Peyer's patch (tissue), 4 donors: Measurements from ENCODE around the gene ANKRD11.
"Not testable (repeated sequence)": the region's sequence is repeated elsewhere in the genome, so short reads cannot be mapped to it uniquely, and the experiment has no call there.

Source experiments
- POLR2A ChIP-seq, 2 donors: fragments of 450-650 bp; IDR thresholded peaks; one replicate each; pipeline ENCODE4 v1.5.1; 2017; ENCODE audit warnings: antibody characterized with exemption in 2 of 2, mild to moderate bottlenecking in 2 of 2, moderate library complexity in 2 of 2
- TF ChIP-seq, protein P1 (sequence below), 6 experiments: fragments of 450-650 bp in 4 of 6; fragments of 200-600 bp in 2 of 6; sonication (generic) in 1 of 6; IDR thresholded peaks; one replicate each; pipeline ENCODE4 v1.5.1; 2017 to 2019; ENCODE audit warnings: antibody characterized with exemption in 6 of 6, mild to moderate bottlenecking in 3 of 6, moderate library complexity in 1 of 6

GRCh38 chr16:89421300-89421699 lies 69.1 kb downstream of the ANKRD11 start:
- TF ChIP-seq, protein P1, sequence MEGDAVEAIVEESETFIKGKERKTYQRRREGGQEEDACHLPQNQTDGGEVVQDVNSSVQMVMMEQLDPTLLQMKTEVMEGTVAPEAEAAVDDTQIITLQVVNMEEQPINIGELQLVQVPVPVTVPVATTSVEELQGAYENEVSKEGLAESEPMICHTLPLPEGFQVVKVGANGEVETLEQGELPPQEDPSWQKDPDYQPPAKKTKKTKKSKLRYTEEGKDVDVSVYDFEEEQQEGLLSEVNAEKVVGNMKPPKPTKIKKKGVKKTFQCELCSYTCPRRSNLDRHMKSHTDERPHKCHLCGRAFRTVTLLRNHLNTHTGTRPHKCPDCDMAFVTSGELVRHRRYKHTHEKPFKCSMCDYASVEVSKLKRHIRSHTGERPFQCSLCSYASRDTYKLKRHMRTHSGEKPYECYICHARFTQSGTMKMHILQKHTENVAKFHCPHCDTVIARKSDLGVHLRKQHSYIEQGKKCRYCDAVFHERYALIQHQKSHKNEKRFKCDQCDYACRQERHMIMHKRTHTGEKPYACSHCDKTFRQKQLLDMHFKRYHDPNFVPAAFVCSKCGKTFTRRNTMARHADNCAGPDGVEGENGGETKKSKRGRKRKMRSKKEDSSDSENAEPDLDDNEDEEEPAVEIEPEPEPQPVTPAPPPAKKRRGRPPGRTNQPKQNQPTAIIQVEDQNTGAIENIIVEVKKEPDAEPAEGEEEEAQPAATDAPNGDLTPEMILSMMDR (IDR thresholded peaks at IDR 0.05): not testable (repeated sequence)
- TF ChIP-seq POLR2A (IDR thresholded peaks at IDR 0.05): not testable (repeated sequence)
